Measurements from ENCODE around the gene ACSM3.

GRCh38 chr16:20789130-20789529 lies 25.3 kb downstream of the ACSM3 start:
- no peak for TF ChIP-seq CTCF (IDR thresholded peaks at IDR 0.05; ENCODE audit: low read depth, low read length)
- TF ChIP-seq EZH2phosphoT487 (IDR thresholded peaks at IDR 0.05; ENCODE audit: low read depth), result no peak
